Peyer's patch (tissue), 4 donors: ENCODE results near the gene SLC16A2. TPM values are rescaled to one million over a fixed set of nuclear protein-coding genes. Genes with fewer than 3 reads are reported as not detected.

Experiments
- DNase-seq, 3 donors: peaks; one replicate each; pipeline ENCODE4 v3.0.0-alpha.2; 2017 to 2019
- H3K27ac ChIP-seq, 4 donors: fragments of 200-600 bp; sonication (generic); one replicate each; pipeline ENCODE4 v1.5.1; 2016 to 2019
- H3K27me3 ChIP-seq, 2 donors: fragments of 200-600 bp; sonication (generic); one replicate each; pipeline ENCODE4 v1.5.1; 2019
- H3K36me3 ChIP-seq, 3 donors: fragments of 200-600 bp; sonication (generic); one replicate each; pipeline ENCODE4 v1.5.1; 2016 to 2019
- H3K4me1 ChIP-seq, 4 donors: fragments of 200-600 bp; sonication (generic); one replicate each; pipeline ENCODE4 v1.5.1; 2016 to 2019
- H3K4me3 ChIP-seq, 4 donors: fragments of 200-600 bp; sonication (generic); 1 replicate in 3 of 4; 2 replicates in 1 of 4; pipeline ENCODE4 v1.5.1; 2016 to 2019; ENCODE audit warnings: mild to moderate bottlenecking in 1 of 4
- H3K9me3 ChIP-seq, 4 donors: fragments of 200-600 bp; sonication (generic); one replicate each; pipeline ENCODE4 v1.5.1; 2016 to 2019; ENCODE audit warnings: mild to moderate bottlenecking in 1 of 4
- POLR2A ChIP-seq, 2 donors: fragments of 450-650 bp; IDR thresholded peaks; one replicate each; pipeline ENCODE4 v1.5.1; 2017; ENCODE audit warnings: antibody characterized with exemption in 2 of 2, mild to moderate bottlenecking in 2 of 2, moderate library complexity in 2 of 2
- total RNA-seq, 4 donors: library from RNA; depleted of rRNA; stranded (reverse); fragments of >200 nt; gene quantifications; one replicate each; pipeline ENCODE4 v1.1.0, GENCODE V29; 2016
- TF ChIP-seq, protein P1 (sequence below), 6 experiments: fragments of 450-650 bp in 4 of 6; fragments of 200-600 bp in 2 of 6; sonication (generic) in 1 of 6; IDR thresholded peaks; one replicate each; pipeline ENCODE4 v1.5.1; 2017 to 2019; ENCODE audit warnings: antibody characterized with exemption in 6 of 6, mild to moderate bottlenecking in 3 of 6, moderate library complexity in 1 of 6

SLC16A2 gene
- total RNA-seq, 4 donors from 2014 or later, result 0.18 to 2.5 (median 1.8) TPM

DNA sequence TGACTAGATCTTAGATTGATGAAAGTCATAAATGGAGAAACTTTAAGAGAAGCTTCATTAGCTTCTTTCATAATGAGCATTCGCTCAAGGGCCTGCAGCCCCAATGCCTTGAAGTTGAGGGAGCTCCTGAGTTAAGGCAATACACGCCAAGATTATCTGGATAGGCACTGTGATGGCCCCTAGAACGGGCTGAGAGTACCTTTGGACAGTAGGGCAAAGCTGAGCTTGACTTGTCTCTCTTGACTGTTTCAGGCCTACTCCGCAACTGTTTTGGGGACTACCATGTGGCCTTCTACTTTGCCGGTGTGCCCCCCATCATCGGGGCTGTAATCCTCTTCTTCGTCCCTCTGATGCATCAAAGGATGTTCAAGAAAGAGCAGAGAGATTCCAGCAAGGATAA, 109.8 kb downstream of the SLC16A2 start:
- Histone ChIP-seq H3K27ac (no peak overlapping the region), H3K4me1 (peaks cover 0 to 4% (median 0%) of the 10 kb centered on the region in 4 donors), H3K27me3 (no peaks in the 10 kb centered on the region), H3K4me3 (no peak overlapping the region), H3K9me3 (no peaks in the 10 kb centered on the region), H3K36me3 (no peaks in the 10 kb centered on the region)
- TF ChIP-seq POLR2A (IDR thresholded peaks at IDR 0.05), result no peak
- TF ChIP-seq, protein P1, sequence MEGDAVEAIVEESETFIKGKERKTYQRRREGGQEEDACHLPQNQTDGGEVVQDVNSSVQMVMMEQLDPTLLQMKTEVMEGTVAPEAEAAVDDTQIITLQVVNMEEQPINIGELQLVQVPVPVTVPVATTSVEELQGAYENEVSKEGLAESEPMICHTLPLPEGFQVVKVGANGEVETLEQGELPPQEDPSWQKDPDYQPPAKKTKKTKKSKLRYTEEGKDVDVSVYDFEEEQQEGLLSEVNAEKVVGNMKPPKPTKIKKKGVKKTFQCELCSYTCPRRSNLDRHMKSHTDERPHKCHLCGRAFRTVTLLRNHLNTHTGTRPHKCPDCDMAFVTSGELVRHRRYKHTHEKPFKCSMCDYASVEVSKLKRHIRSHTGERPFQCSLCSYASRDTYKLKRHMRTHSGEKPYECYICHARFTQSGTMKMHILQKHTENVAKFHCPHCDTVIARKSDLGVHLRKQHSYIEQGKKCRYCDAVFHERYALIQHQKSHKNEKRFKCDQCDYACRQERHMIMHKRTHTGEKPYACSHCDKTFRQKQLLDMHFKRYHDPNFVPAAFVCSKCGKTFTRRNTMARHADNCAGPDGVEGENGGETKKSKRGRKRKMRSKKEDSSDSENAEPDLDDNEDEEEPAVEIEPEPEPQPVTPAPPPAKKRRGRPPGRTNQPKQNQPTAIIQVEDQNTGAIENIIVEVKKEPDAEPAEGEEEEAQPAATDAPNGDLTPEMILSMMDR (IDR thresholded peaks at IDR 0.05), result no peak
- DNase-seq, result no peak

DNA sequence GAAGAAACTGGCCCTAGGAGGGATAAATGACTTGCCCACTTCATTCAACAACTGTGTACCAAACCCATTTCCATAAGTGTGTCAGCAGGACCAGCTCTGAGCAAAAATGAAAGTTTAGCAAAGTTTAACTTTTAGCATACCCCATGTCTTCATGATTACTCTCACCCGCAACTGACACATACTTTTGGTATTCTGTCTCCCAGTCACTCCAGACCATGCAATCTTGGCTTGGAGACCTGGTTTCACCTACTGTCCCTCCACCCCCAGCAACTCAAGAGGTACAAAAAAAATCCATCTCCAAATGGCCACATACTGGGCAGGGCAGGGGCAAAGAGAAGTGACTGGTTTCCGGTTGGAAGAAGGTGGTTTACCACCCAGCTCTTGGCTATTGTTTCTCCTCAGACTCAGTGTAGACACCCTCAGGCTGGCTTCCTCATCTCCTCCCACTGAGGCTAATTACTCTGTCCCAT, 113.3 kb downstream of the SLC16A2 start:
- H3K27ac ChIP-seq, result no peak overlapping the region

DNA sequence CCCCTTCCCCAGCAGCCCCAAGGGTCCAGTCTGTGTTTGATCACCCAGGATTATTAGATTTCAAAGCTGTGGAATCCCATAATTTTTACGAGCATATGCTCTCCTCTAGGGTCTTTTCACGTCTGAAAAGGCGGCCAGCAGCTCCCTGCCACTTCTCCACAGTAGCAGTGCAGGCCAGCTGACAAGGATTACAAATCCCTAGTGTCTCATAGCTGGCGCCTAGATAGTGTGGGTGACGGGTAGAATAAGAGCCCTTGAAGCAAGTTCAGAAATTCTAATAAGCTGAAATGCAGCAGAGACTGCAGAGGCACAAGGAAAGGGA, 113.8 kb downstream of the SLC16A2 start:
- no peak for DNase-seq
- Histone ChIP-seq H3K27ac (peak overlapping the region in 2 of 4 donors; percentile 92 to 93), H3K4me1 (peaks cover 0 to 4% (median 0%) of the 10 kb centered on the region in 4 donors), H3K27me3 (no peaks in the 10 kb centered on the region), H3K4me3 (peak overlapping the region in 3 of 4 donors; percentile 50 to 59 (median 50)), H3K36me3 (no peaks in the 10 kb centered on the region), H3K9me3 (no peaks in the 10 kb centered on the region)
- TF ChIP-seq, protein P1 (IDR thresholded peaks at IDR 0.05), result no peak
- TF ChIP-seq POLR2A (IDR thresholded peaks at IDR 0.05), result no peak

More for the DNA sequence above, 113.3 kb downstream of the SLC16A2 start:
- DNase-seq, result no peak
- TF ChIP-seq, protein P1 (IDR thresholded peaks at IDR 0.05), result no peak
- TF ChIP-seq POLR2A (IDR thresholded peaks at IDR 0.05), result no peak
- peaks cover 0 to 4% (median 0%) of the 10 kb centered on the region in 4 donors for H3K4me1 ChIP-seq
- no peaks in the 10 kb centered on the region for H3K36me3 ChIP-seq
- H3K27me3 ChIP-seq, result no peaks in the 10 kb centered on the region
- peak overlapping the region in 1 of 4 donors; percentile 50 for H3K4me3 ChIP-seq
- H3K9me3 ChIP-seq, result no peaks in the 10 kb centered on the region

DNA sequence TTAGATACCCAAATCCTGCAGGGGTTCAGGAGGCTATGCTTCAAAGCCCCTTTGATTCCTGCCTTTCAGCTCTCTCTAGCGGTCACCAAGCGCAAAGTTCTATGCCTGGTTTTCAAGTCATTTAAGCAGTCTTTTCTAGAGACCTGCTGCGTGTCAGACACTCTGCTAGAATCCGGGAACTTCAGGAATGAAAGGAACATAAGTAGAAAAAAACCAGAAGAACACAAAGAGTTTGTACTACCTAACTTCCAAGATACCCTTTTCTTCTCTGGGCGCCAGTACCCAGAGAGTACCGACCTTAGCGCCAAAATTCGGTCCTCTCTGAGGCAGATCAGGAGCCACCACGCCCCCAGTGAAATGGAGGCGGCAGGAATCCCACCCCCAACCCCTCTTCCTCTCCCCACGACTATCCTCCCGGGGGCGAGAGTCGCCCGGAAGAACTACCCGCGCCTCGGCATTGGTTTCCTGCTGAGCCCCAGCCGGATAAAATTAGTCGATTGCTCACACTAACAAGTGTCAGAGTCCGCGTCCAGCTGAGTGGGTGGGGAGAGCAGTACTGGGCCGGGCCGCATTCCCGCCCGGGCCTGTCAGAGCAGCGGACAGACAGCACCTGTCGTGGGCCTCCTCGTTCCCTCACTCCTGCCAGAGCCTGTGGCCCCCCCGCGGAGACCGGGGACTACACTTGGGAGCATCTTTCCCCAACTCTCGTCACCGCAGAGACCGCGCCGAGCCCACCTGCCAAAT, 114.3 kb downstream of the SLC16A2 start:
- TF ChIP-seq, protein P1 (IDR thresholded peaks at IDR 0.05), result peak in 3 of 6 experiments; percentile 40 to 45 (median 45)
- peak; percentile 55 to 61 for TF ChIP-seq POLR2A (IDR thresholded peaks at IDR 0.05)
- H3K4me3 ChIP-seq, result peak overlapping the region; percentile 44 to 59 (median 50)
- no peaks in the 10 kb centered on the region for H3K36me3 ChIP-seq
- H3K27me3 ChIP-seq, result no peaks in the 10 kb centered on the region
- peaks cover 0 to 4% (median 0%) of the 10 kb centered on the region in 4 donors for H3K4me1 ChIP-seq
- peak; percentile 50 to 85 (median 84) for DNase-seq
- H3K27ac ChIP-seq, result peak overlapping the region; percentile 67 to 93 (median 85)
- H3K9me3 ChIP-seq, result no peaks in the 10 kb centered on the region

DNA sequence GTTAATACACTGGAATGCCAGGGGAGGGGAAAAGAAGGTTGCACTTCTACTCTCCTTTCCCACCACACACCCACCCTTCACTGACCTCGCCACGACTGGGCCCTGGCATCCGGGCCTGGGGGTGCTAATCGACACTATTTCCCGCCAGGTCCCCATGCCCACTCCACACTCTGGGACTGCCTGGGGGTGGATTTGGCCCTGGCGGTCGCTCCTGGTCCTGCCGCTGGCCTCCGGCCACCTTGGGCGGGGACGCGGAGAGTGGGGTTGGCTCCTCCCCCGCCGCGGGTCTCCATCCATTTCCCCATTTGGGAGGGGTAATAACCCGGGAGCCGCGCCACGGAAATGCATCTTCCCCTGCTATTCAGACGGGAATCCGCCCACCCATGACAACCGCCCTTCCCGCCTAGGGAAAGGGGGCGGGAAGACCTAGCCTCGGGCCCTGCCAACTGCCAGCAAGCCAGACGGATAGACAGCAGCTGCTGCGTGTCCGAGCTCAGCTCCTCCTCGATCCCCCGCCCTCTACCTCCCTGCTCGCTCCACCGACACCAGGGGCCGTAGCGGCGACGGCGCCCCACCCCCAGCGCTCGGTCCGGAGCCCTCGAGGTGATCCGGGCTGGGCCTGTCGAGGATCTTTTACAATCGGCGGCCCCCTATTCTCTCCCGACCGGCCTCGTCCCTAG, 115.0 kb downstream of the SLC16A2 start:
- Histone ChIP-seq H3K36me3 (no peaks in the 10 kb centered on the region), H3K4me1 (peaks cover 0 to 4% (median 0%) of the 10 kb centered on the region in 4 donors), H3K4me3 (peak overlapping the region; percentile 44 to 59 (median 50)), H3K9me3 (no peaks in the 10 kb centered on the region), H3K27me3 (no peaks in the 10 kb centered on the region), H3K27ac (peak overlapping the region; percentile 67 to 93 (median 85))
- TF ChIP-seq, protein P1 (IDR thresholded peaks at IDR 0.05), result peak in 4 of 6 experiments; percentile 17 to 61 (median 52)
- no peak for TF ChIP-seq POLR2A (IDR thresholded peaks at IDR 0.05)
- peak; percentile 44 to 83 (median 76) for DNase-seq
